Transverse colon (tissue), 4 donors: Measurements from ENCODE around the gene ASXL1.

Experiments used
- EP300 ChIP-seq: sonication (generic); formaldehyde crosslinking; IDR thresholded peaks from one replicate; pipeline ENCODE4 v1.6.1; 2017; ENCODE audit warnings: antibody characterized with exemption, low read depth
- POLR2A ChIP-seq: fragments of 450-650 bp; IDR thresholded peaks from one replicate; pipeline ENCODE4 v1.6.1; 2016; ENCODE audit warnings: antibody characterized with exemption, mild to moderate bottlenecking, moderate library complexity
- POLR2AphosphoS5 ChIP-seq, 3 donors: sonication (generic); formaldehyde crosslinking; IDR thresholded peaks; one replicate each; pipeline ENCODE4 v1.6.1; 2016; ENCODE audit warnings: antibody characterized with exemption in 3 of 3
- TF ChIP-seq, protein P1 (sequence below), 5 experiments: fragments of 200-600 bp in 3 of 5; fragments of 450-650 bp in 2 of 5; sonication (generic) in 3 of 5; IDR thresholded peaks; 1 replicate in 2 of 5; 2 replicates in 3 of 5; pipeline ENCODE4 v1.5.1; 2016 to 2017; ENCODE audit warnings: antibody characterized with exemption in 5 of 5, inconsistent platforms in 3 of 5, mild to moderate bottlenecking in 2 of 5, moderate library complexity in 1 of 5

DNA sequence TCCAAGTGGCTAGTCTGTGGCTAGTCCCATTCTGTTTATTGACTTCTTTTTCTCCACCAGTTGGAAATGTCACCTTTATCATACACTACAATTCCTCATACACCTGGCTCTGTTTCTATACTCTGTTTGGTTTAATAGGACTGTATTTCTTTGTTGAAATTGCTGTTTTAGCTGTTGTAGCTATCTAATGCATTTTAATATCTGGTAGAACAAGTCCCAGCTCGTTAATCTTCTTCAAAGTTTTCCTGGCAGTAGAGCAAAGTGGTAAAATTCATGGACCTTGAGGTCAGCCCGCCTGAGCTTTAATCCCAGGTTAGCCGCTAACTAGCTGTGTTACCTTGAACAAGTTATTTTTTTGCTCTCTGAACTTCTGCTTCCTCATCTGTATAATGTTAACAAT lies 9.9 kb upstream of the ASXL1 start:
- TF ChIP-seq, protein P1, sequence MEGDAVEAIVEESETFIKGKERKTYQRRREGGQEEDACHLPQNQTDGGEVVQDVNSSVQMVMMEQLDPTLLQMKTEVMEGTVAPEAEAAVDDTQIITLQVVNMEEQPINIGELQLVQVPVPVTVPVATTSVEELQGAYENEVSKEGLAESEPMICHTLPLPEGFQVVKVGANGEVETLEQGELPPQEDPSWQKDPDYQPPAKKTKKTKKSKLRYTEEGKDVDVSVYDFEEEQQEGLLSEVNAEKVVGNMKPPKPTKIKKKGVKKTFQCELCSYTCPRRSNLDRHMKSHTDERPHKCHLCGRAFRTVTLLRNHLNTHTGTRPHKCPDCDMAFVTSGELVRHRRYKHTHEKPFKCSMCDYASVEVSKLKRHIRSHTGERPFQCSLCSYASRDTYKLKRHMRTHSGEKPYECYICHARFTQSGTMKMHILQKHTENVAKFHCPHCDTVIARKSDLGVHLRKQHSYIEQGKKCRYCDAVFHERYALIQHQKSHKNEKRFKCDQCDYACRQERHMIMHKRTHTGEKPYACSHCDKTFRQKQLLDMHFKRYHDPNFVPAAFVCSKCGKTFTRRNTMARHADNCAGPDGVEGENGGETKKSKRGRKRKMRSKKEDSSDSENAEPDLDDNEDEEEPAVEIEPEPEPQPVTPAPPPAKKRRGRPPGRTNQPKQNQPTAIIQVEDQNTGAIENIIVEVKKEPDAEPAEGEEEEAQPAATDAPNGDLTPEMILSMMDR (IDR thresholded peaks at IDR 0.05) = no peak
- TF ChIP-seq POLR2A (no peak), POLR2AphosphoS5 (IDR thresholded peaks at IDR 0.05) (no peak), EP300 (no peak)
